Muscle of leg (tissue), 11 donors: Measurements from ENCODE around the gene TDRD7. TPM values are rescaled to one million over a fixed set of nuclear protein-coding genes. Genes with fewer than 3 reads are reported as not detected.

Source experiments
- DNase-seq: peaks from one replicate; pipeline ENCODE4 v3.0.0; 2013
- H3K27ac ChIP-seq: one replicate; pipeline ENCODE4 v1.5.1; 2013; ENCODE audit warnings: mild to moderate bottlenecking, low read length, control low read depth
- H3K27me3 ChIP-seq: one replicate; pipeline ENCODE4 v1.6.1; 2013; ENCODE audit warnings: low read length; ENCODE audit not compliant: control insufficient read depth, insufficient read depth
- H3K36me3 ChIP-seq: one replicate; pipeline ENCODE4 v1.6.1; 2013; ENCODE audit warnings: low read length; ENCODE audit not compliant: control insufficient read depth, insufficient read depth
- H3K4me1 ChIP-seq: one replicate; pipeline ENCODE4 v1.6.1; 2013; ENCODE audit warnings: low read length; ENCODE audit not compliant: control insufficient read depth, insufficient read depth
- H3K4me3 ChIP-seq: one replicate; pipeline ENCODE4 v1.5.1; 2013; ENCODE audit warnings: low read length, control low read depth
- H3K9me3 ChIP-seq: replicated peaks from 2 replicates; pipeline ENCODE4 v1.6.1; 2013; ENCODE audit warnings: low read depth, low read length; ENCODE audit not compliant: control insufficient read depth
- WGBS: methylation state at CpG from one replicate; pipeline ENCODE4 v1.1.5; 2013; ENCODE audit warnings: missing lambda C conversion rate; ENCODE audit not compliant: insufficient coverage; 5-methylcytosine and 5-hydroxymethylcytosine counted together
- polyA plus RNA-seq, 8 donors: library from polyadenylated mRNA; unstranded; fragments of 120-200 nt; gene quantifications; one replicate each; pipeline versions ENCODE4 v1.2.1 to v1.2.3, GENCODE V29; 2013; ENCODE audit warnings: inconsistent platforms in 1 of 8, low replicate concordance in 1 of 8; ENCODE audit not compliant: insufficient read length in 8 of 8, insufficient read depth in 1 of 8
- total RNA-seq: library from RNA; stranded (reverse); fragments of 120-200 nt; gene quantifications from one replicate; pipeline ENCODE4 v1.2.4, GENCODE V29; 2013

Gene TDRD7
- total and polyA plus RNA-seq, 9 donors: 2.9 to 4.9 (median 4.3) TPM

GRCh38 chr9:97536480-97536879 is 124.6 kb downstream of the TDRD7 start:
- Histone ChIP-seq H3K27ac (peak overlapping the region; percentile 51), H3K4me3 (no peak overlapping the region), H3K27me3 (no peaks in the 10 kb centered on the region), H3K9me3 (no peaks in the 10 kb centered on the region), H3K4me1 (peaks cover 28% of the 10 kb centered on the region), H3K36me3 (no peaks in the 10 kb centered on the region)
- 35% methylated on average over 3 of the region's 9 CpGs for WGBS
- no peak for DNase-seq

- Histone ChIP-seq H3K27me3 (no peaks in the 10 kb centered on the region), H3K4me1 (no peaks in the 10 kb centered on the region), H3K9me3 (no peaks in the 10 kb centered on the region), H3K36me3 (peaks cover 6% of the 10 kb centered on the region), H3K4me3 (no peak overlapping the region), H3K27ac (no peak overlapping the region)
- no peak for DNase-seq
- 80% methylated on average over 1 of the region's 1 CpG for WGBS
Measured at GRCh38 chr9:97543561-97543960, 131.7 kb downstream of the TDRD7 start.

GRCh38 chr9:97545486-97545885 is 133.6 kb downstream of the TDRD7 start:
- Histone ChIP-seq H3K9me3 (peaks cover 3% of the 10 kb centered on the region), H3K27me3 (no peaks in the 10 kb centered on the region), H3K27ac (no peak overlapping the region), H3K4me3 (no peak overlapping the region), H3K4me1 (no peaks in the 10 kb centered on the region), H3K36me3 (peaks cover 11% of the 10 kb centered on the region)
- WGBS: 62% methylated on average over 7 of the region's 8 CpGs
- DNase-seq: no peak

Other genes with a start within 250 kb of the TDRD7 start
- 7.4 TPM for gene CCDC180, start 104.4 kb upstream of the TDRD7 start, total RNA-seq
- gene CCDC180, start 104.4 kb upstream of the TDRD7 start, polyA plus RNA-seq: 10 to 100 TPM in 3 of 8 donors, 1 to 10 TPM in 5; 4.5 to 16.0 (median 8.2) TPM
- 46.1 TPM for gene TMOD1, start 89.6 kb downstream of the TDRD7 start, total RNA-seq
- 100 to 1,000 TPM in 5 of 8 donors, 10 to 100 TPM in 3; 79.9 to 139 (median 116) TPM for gene TMOD1, start 89.6 kb downstream of the TDRD7 start, polyA plus RNA-seq
- 19.6 TPM for gene TSTD2, start 221.3 kb downstream of the TDRD7 start, total RNA-seq
- 10 to 100 TPM; 17.6 to 30.4 (median 19.4) TPM for gene TSTD2, start 221.3 kb downstream of the TDRD7 start, polyA plus RNA-seq
- gene NCBP1, start 221.7 kb downstream of the TDRD7 start, total RNA-seq: 27.8 TPM
- gene NCBP1, start 221.7 kb downstream of the TDRD7 start, polyA plus RNA-seq: 10 to 100 TPM; 28.4 to 43.4 (median 35.0) TPM